ENCODE results near the gene CYSTM1.

DNA sequence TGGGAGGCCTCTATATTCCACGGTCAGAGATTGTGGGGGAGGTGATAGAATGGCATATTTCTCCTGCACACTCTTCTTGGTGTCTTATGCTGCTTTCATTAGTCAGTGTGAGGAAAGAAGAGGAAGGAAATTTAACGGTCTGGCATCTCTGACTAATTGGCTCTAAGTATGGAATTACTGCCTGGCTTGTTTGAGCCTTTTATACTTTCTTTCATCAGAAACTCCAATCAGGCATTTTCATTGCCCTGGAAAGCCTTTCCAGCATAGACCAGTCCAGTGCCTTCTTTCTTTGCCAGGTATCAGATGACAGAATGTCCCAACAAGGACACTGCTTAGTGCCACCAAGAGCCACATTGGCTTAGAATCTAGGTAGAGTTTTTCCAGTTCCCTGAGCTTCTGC is 30.2 kb downstream of the CYSTM1 start:
- no peak for TF ChIP-seq TCF4 (CRISPR knock-in tag; IDR thresholded peaks at IDR 0.05; ENCODE audit: borderline replicate concordance)
- no peak for TF ChIP-seq ZNF70 (CRISPR knock-in tag; IDR thresholded peaks at IDR 0.05)
- no peak for TF ChIP-seq PATZ1 (CRISPR knock-in tag; IDR thresholded peaks at IDR 0.05; ENCODE audit: borderline replicate concordance)
- no peak for TF ChIP-seq GLIS3 (CRISPR knock-in tag; IDR thresholded peaks at IDR 0.05)
- TF ChIP-seq, protein P1, sequence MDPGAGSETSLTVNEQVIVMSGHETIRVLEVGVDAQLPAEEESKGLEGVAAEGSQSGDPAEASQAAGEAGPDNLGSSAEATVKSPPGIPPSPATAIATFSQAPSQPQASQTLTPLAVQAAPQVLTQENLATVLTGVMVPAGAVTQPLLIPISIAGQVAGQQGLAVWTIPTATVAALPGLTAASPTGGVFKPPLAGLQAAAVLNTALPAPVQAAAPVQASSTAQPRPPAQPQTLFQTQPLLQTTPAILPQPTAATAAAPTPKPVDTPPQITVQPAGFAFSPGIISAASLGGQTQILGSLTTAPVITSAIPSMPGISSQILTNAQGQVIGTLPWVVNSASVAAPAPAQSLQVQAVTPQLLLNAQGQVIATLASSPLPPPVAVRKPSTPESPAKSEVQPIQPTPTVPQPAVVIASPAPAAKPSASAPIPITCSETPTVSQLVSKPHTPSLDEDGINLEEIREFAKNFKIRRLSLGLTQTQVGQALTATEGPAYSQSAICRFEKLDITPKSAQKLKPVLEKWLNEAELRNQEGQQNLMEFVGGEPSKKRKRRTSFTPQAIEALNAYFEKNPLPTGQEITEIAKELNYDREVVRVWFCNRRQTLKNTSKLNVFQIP (CRISPR knock-in tag; IDR thresholded peaks at IDR 0.05; ENCODE audit: borderline replicate concordance, low read depth) = no peak
- no peak for TF ChIP-seq ARNTL (CRISPR knock-in tag; IDR thresholded peaks at IDR 0.05; ENCODE audit: borderline replicate concordance, low read depth)
- TF ChIP-seq ZFP3 (CRISPR knock-in tag; IDR thresholded peaks at IDR 0.05) = no peak
- TF ChIP-seq PPARA (CRISPR knock-in tag; IDR thresholded peaks at IDR 0.05; ENCODE audit: borderline replicate concordance) = no peak
- no peak for TF ChIP-seq ESRRG (CRISPR knock-in tag; IDR thresholded peaks at IDR 0.05)
- TF ChIP-seq, protein P2, sequence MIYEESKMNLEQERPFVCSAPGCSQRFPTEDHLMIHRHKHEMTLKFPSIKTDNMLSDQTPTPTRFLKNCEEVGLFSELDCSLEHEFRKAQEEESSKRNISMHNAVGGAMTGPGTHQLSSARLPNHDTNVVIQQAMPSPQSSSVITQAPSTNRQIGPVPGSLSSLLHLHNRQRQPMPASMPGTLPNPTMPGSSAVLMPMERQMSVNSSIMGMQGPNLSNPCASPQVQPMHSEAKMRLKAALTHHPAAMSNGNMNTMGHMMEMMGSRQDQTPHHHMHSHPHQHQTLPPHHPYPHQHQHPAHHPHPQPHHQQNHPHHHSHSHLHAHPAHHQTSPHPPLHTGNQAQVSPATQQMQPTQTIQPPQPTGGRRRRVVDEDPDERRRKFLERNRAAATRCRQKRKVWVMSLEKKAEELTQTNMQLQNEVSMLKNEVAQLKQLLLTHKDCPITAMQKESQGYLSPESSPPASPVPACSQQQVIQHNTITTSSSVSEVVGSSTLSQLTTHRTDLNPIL (CRISPR knock-in tag; IDR thresholded peaks at IDR 0.05; ENCODE audit: low read depth) = no peak
- TF ChIP-seq RARB (CRISPR knock-in tag; IDR thresholded peaks at IDR 0.05) = no peak
- no peak for TF ChIP-seq ZFP30 (CRISPR knock-in tag; IDR thresholded peaks at IDR 0.05)
- TF ChIP-seq ZC3H10 (CRISPR knock-in tag; IDR thresholded peaks at IDR 0.05) = no peak
